HG03521 (cell line): Measurements from ENCODE around the gene SHH.

ENCODE experiments used
- ATAC-seq: cut with Tn5 transposase; IDR thresholded peaks from one replicate; pipeline ENCODE4 v1.9.1; 2021; ENCODE audit warnings: mild to moderate bottlenecking, moderate library complexity; ENCODE audit not compliant: unreplicated experiment

The SHH gene

DNA sequence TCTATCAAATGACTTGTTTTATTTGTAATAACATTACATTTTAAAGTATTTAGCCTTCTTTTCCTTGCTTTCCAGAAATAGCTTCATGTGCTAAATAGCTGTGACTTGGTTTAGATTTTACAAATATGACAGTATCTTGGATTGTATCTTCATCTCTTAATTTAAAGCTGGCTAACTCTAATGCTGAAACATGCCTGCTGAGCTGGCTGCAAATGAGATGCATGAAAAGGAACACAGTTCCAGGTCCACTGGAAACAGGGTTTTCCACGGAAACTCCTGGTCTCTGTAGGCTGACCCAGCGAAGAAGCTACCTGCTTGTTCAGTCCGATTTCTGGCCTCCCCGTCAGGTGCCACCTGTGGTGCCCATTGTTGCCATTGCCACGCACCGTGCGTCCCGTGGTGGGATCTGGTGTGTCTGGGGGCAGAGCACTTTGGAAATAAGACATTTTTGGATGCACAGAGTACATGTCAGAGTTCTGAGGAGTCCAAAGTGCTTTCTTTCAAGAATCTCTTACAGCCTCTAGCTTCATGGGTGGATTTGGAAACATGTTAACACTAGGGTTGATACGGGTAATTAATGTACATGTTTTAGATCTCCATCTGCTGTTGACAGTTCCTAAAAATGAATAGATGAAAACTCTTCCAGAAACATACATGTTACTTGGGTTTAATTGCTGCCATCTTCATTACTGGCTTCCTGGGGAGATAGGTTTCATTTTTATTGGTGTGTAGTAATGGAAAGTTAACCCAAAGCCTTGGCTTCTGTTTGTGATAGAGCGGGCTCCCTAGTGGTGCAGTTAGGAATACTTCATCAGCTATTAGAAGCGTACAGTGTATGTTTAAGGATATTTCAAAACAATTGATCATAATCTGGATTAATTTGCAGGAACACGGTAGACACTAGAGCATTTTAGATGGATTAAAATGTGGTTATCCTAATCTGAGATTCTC lies 45.0 kb downstream of the SHH start:
- ATAC-seq: no peak

DNA sequence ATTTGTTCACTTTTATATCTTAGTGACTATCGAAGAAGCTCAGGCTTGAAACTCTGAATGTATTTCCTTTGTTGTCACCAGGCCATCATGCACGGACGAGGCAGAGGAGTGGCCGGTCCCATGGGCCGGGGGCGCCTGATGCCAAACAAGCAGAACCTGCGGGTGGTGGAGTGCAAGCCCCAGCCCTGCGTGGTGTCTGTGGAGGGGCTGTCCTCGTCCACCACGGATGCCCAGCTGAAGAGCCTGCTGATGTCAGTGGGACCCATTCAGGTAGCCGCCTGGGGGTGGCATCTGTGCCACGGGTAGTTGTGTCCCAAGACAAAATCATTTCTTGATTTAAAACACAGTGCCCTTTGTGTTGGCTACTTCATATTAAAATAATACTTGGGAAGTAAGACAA lies 45.9 kb downstream of the SHH start:
- ATAC-seq: no peak

DNA sequence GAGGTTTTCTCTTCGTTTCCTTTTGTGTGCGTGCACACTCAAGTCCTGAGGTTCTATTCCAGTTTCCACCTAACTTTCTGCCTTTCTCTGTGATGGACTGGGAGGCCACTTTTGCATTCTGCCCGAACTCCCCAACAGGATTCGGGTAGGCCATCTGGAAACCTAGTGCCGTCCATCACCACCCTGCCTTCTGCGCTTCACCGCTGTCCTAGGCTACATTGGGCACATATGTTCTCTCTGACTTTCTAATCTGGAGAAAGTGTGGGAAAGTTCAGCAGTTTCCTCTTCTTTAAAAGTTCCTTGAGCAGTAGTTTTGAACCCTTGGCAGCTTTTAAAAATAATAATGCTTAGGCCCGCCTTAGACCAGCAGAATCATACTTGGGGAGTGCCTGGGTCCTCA lies 46.8 kb downstream of the SHH start:
- ATAC-seq: no peak

- ATAC-seq: peak; percentile 29
Measured at GRCh38 chr7:155764438-155764793, 47.8 kb downstream of the SHH start.

DNA sequence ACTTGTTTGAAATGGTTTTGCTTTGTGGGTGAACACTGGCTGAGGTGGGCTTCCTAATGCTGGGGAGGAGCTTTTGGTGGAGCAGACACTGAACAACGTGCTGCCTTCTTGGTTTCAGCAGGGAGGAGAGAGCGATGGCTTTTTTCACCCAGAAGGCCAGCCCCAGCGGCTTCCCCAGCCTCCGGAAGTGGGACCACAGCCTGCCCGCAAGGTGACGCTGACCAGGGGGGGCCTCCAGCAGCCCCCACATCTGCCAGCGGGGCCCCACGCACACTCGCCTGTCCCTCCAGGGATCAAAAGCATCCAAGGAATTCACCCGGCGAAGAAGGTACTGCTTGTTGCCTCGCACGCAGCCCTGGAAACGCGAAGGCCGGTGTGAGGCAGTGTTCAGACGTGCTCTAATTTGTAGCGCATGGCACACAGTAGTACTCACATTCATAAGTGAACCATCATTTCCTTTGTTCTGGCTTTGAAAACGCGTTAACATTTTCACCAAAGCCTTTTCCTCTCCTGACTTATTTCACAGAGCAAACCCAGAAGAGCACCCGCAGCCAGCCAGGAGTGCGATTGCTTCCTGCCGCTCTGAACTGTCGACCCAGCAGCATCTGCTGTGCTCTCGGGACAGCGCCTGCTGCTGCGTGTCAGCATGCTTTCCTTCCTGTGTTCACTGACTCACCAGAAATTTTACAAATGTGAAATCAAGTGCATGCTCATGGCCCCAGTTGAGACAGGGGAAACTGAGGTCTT lies 48.4 kb downstream of the SHH start:
- ATAC-seq: peak; percentile 54

GRCh38 chr7:155763122-155763521 lies 49.1 kb downstream of the SHH start:
- no peak for ATAC-seq

- ATAC-seq: no peak
Measured at GRCh38 chr7:155762655-155763054, 49.6 kb downstream of the SHH start.

DNA sequence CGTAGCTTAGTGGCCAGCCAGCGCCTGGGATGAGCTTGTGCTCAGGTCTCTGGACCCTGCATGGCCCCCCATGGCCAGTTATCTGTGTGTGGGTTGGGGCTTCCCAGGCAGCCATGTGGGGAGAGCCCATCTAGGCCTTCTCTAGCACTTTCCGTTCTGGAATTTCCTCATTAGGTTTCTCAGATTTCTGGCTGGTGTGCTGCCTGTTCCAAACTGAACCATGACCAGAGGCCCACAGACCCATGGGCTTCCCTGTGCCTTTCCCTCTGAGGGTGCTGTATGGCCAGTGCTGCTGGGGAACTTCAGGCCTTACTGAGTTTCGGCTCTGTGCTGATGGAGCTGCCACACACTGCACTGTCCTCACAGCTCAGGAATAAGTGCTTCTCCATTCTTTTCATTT lies 50.2 kb downstream of the SHH start:
- no peak for ATAC-seq

DNA sequence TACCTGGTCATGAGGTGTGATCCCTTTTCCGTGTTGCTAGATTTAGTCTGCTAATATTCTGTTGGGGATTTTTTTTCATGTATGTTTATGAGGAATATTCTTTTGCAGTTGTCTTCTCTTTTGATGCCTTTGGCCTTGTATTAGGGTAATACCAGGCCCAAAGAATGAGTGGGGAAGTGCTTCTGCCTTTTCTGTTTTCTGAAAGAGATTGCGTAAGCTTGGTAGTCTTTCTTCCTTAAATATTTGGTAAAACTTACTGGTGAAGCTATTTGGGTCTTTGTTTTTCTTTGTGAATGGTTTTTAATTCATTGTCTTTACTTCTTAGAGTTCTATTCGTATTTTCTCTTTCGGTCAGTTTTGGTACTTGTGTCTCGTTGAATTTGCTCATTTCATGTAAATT lies 51.1 kb downstream of the SHH start:
- no peak for ATAC-seq

GRCh38 chr7:155759740-155760430 lies 52.4 kb downstream of the SHH start:
- ATAC-seq: no peak

GRCh38 chr7:155758348-155758747 lies 53.9 kb downstream of the SHH start:
- ATAC-seq: no peak

DNA sequence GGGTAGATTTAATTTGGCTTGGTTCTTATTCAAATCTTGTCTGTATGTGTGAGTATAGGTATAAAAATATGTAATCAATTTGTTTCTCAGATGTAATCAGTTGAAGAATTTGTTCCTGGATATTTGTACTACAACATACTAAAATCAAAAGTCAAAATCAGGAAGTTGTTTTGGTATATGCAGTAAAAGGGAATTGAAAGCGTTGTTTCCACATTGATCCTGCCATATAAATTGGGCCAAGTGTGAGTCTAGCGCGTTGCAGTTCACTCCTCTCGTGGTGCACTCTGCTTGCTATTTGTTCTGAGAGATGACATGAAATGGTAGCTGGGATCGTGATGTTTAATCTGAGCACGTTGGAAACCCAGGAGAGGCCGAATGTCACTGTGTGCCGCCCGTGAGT lies 55.9 kb downstream of the SHH start:
- no peak for ATAC-seq

- no peak for ATAC-seq
Measured at GRCh38 chr7:155755026-155755425, 57.2 kb downstream of the SHH start.

- no peak for ATAC-seq
Measured at GRCh38 chr7:155754165-155754564, 58.1 kb downstream of the SHH start.

DNA sequence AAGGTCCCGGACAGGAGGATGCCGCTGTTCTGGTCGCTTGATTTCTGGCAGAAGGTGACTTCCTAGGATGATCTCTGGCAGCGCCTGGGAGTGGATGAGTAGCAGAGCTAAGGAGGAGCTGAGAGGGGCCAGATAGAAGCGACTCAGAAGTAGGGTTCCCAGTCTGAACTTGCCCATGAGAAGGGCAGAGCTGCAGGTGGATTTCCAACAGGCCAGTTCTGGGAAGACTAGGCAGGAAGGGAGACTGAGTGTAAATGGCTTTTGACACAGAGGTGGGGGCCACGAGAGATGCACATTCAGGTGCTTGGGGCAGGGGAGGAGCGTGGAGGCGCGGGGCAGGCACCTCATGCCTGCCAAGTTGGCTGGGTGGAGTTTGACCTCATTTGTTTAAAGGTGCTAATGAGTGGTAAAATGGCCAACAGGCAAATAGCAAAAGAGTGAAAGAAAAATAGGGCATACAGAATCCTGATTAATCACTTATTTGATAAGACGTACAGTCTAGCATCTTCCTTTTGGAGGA lies 58.8 kb downstream of the SHH start:
- peak; percentile 16 for ATAC-seq

GRCh38 chr7:155752756-155753445 lies 59.4 kb downstream of the SHH start:
- peak; percentile 50 for ATAC-seq

DNA sequence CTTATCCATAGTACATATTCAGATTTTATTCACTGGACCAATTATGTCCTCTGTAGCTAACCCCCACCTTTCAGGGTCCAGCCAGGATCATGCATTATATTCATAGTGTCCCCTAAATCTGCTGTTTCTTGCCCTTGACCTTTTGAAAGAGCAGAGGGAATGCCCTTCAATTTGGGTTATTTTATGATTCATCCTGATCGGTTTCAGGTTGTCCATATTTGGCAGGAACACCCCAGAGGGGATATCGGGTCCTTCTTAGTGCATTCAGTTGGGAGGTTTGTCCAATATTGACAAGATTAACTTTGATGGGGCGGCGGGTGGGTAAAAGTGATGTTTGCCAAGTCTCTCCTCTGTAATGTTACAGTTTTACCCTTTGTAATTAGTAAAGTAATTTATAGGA lies 60.9 kb downstream of the SHH start:
- ATAC-seq: no peak

GRCh38 chr7:155750255-155751125 lies 61.8 kb downstream of the SHH start:
- no peak for ATAC-seq
